GM12878 (cell line): ENCODE data around the gene SFSWAP.

ENCODE experiments used
- CHD2 ChIP-seq: IDR thresholded peaks from 2 replicates; pipeline ENCODE4 v1.6.1; 2011; ENCODE audit warnings: low read depth, low read length, improper control_type of control experiment, borderline replicate concordance
- CREM ChIP-seq: IDR thresholded peaks from 2 replicates; pipeline ENCODE4 v1.6.1; 2014; ENCODE audit warnings: antibody characterized with exemption, low read depth
- PML ChIP-seq: IDR thresholded peaks from 2 replicates; pipeline ENCODE4 v1.6.1; 2012; ENCODE audit warnings: low read length, inconsistent platforms
- POLR2A ChIP-seq: IDR thresholded peaks from 2 replicates; pipeline ENCODE4 v1.6.1; 2011; ENCODE audit warnings: low read depth, mild to moderate bottlenecking, low read length
- POLR2AphosphoS2 ChIP-seq: IDR thresholded peaks from 2 replicates; pipeline ENCODE4 v1.6.1; 2011; ENCODE audit warnings: low read depth, mild to moderate bottlenecking, low read length, improper control_type of control experiment, moderate library complexity
- ZNF384 ChIP-seq: IDR thresholded peaks from 2 replicates; pipeline ENCODE4 v1.6.1; 2012; ENCODE audit warnings: low read depth, mild to moderate bottlenecking, low read length, improper control_type of control experiment, borderline replicate concordance
- TF ChIP-seq, protein P1 (sequence below), 3 experiments: IDR thresholded peaks in 2 of 3; conservative IDR thresholded peaks in 1 of 3; 2 replicates each; pipeline ENCODE4 v1.5.1; 2011; ENCODE audit warnings: low read depth in 3 of 3, low read length in 3 of 3, mild to moderate bottlenecking in 3 of 3, control low read depth in 2 of 3, moderate library complexity in 2 of 3, inconsistent platforms in 1 of 3, mixed read lengths in 1 of 3; ENCODE audit not compliant: control insufficient read depth in 2 of 3, insufficient read depth in 1 of 3; ENCODE audit errors: extremely low read depth in 1 of 3
- TF ChIP-seq, protein P2 (sequence below): IDR thresholded peaks from 2 replicates; pipeline ENCODE4 v1.6.1; 2011; ENCODE audit warnings: low read depth, mild to moderate bottlenecking, low read length, moderate library complexity, borderline replicate concordance; ENCODE audit errors: extremely low read depth

DNA sequence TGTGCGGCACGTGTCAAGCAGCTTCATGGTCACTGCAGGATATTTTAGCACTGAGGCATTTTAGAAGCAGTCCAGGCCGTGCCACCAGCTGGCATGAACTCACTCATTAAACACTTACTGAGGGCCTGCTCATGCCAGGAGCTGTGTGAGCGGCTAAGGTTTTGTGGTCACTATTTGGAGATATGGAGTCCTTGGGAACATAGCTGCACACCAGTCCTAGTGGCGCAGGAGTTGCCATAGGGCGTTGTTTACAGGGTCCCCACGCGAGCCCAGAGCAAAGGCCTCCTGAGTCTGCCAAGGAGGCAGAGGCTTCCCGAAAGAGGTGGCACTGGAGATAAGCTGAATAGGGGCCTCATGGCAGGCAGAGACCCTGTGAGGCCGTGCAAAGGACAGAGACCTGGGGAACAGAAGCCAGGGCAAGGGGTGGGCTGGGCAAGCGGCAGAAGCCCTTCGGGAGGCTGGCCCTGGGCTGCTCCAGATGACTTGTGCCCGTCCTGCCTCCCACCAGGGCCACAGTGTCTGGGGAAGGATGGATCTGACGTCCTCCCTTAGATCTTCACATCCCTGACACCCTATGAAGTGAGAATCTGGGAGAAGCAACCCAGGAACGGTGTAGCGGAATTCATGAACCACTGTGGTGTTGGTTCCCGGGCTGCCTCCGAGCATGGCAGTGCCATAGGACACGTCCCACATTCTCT, 38.9 kb downstream of the SFSWAP start:
- no peak for TF ChIP-seq POLR2A
- TF ChIP-seq, protein P1, sequence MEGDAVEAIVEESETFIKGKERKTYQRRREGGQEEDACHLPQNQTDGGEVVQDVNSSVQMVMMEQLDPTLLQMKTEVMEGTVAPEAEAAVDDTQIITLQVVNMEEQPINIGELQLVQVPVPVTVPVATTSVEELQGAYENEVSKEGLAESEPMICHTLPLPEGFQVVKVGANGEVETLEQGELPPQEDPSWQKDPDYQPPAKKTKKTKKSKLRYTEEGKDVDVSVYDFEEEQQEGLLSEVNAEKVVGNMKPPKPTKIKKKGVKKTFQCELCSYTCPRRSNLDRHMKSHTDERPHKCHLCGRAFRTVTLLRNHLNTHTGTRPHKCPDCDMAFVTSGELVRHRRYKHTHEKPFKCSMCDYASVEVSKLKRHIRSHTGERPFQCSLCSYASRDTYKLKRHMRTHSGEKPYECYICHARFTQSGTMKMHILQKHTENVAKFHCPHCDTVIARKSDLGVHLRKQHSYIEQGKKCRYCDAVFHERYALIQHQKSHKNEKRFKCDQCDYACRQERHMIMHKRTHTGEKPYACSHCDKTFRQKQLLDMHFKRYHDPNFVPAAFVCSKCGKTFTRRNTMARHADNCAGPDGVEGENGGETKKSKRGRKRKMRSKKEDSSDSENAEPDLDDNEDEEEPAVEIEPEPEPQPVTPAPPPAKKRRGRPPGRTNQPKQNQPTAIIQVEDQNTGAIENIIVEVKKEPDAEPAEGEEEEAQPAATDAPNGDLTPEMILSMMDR (IDR thresholded peaks at IDR 0.05 in 2 of 3, conservative IDR thresholded peaks at IDR 0.05 in 1 of 3; ENCODE audit: control insufficient read depth in 2 of 3, extremely low read depth in 1 of 3, insufficient read depth in 1 of 3, low read depth in 3 of 3, low read length in 3 of 3), result no peak
- no peak for TF ChIP-seq POLR2AphosphoS2
- TF ChIP-seq, protein P2, sequence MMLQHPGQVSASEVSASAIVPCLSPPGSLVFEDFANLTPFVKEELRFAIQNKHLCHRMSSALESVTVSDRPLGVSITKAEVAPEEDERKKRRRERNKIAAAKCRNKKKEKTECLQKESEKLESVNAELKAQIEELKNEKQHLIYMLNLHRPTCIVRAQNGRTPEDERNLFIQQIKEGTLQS, result no peak
- TF ChIP-seq ZNF384, result no peak
- TF ChIP-seq CHD2, result no peak
- no peak for TF ChIP-seq CREM
- no peak for TF ChIP-seq PML
